Ishikawa (cell line): ENCODE data around the gene JAG2.

Source experiments
- CEBPB ChIP-seq: IDR thresholded peaks from 2 replicates; pipeline ENCODE4 v1.6.1; 2012
- CREB1 ChIP-seq: IDR thresholded peaks from 2 replicates; pipeline ENCODE4 v1.6.1; 2012; ENCODE audit warnings: low read depth
- EGR1 ChIP-seq: IDR thresholded peaks from 2 replicates; pipeline ENCODE4 v1.6.1; 2012
- EP300 ChIP-seq: IDR thresholded peaks from 2 replicates; pipeline ENCODE4 v1.6.1; 2012; ENCODE audit warnings: borderline replicate concordance
- FOXM1 ChIP-seq: IDR thresholded peaks from 2 replicates; pipeline ENCODE4 v1.6.1; 2012; ENCODE audit warnings: low read depth, borderline replicate concordance
- MAX ChIP-seq: IDR thresholded peaks from 2 replicates; pipeline ENCODE4 v1.6.1; 2012
- NFIC ChIP-seq: IDR thresholded peaks from 2 replicates; pipeline ENCODE4 v1.6.1; 2012
- RAD21 ChIP-seq: IDR thresholded peaks from 2 replicates; pipeline ENCODE4 v1.6.1; 2012; ENCODE audit warnings: low read depth
- REST ChIP-seq: IDR thresholded peaks from 2 replicates; pipeline ENCODE4 v1.6.1; 2012; ENCODE audit warnings: low read depth, mild to moderate bottlenecking
- TAF1 ChIP-seq: IDR thresholded peaks from 2 replicates; pipeline ENCODE4 v1.6.1; 2012; ENCODE audit warnings: low read depth, mild to moderate bottlenecking
- TCF12 ChIP-seq: IDR thresholded peaks from 2 replicates; pipeline ENCODE4 v1.6.1; 2012; ENCODE audit warnings: low read depth
- TEAD4 ChIP-seq: IDR thresholded peaks from 2 replicates; pipeline ENCODE4 v1.6.1; 2012
- USF1 ChIP-seq: IDR thresholded peaks from 2 replicates; pipeline ENCODE4 v1.6.1; 2012
- YY1 ChIP-seq: IDR thresholded peaks from 2 replicates; pipeline ENCODE4 v1.6.1; 2012; ENCODE audit warnings: low read depth
- ZBTB7A ChIP-seq: IDR thresholded peaks from 2 replicates; pipeline ENCODE4 v1.6.1; 2012; ENCODE audit warnings: low read depth

The JAG2 gene

DNA sequence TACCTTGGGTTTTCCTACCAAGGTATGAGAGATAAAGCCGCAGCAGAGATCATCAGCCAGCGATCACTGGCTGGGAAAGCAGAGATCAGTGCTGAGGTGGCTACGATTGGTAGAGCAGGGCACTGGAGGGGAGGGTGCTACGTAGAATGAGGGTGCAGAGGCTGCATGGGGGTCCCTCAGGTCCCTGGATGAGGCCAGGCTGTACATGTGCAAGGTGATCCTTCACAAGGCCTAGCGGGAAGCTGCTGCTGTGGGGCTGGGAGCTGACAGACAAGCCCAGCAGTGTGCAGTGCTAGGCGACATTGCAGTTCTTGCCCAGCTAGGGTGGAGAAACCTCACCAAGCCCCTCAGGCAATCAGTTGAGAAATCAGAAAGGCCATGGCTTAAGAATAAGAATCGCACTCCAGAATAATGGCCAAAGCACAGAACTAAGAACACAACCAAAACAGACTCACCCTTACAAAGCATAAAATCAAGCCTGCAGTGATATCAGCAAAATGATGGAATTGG is 66.2 kb downstream of the JAG2 start:
- TF ChIP-seq EP300 (no peak), FOXM1 (no peak), TAF1 (no peak), REST (no peak), EGR1 (no peak), CREB1 (no peak), TCF12 (no peak), NFIC (no peak), USF1 (no peak), YY1 (no peak), ZBTB7A (no peak), CEBPB (no peak), TEAD4 (no peak), MAX (no peak), RAD21 (no peak)

GRCh38 chr14:105100910-105101309 is 67.7 kb downstream of the JAG2 start:
- TF ChIP-seq MAX (peak; percentile 57), CREB1 (no peak), NFIC (peak; percentile 79), TEAD4 (peak; percentile 95), FOXM1 (peak; percentile 55; the same call in 1 of the 2 replicates), TAF1 (no peak), TCF12 (peak; percentile 89), ZBTB7A (no peak), EGR1 (no peak), CEBPB (peak; percentile 42; the same call in 1 of the 2 replicates), YY1 (peak; percentile 38; the same call in 1 of the 2 replicates), RAD21 (peak; percentile 67), REST (0 out of 2 replicates have a peak, but pooled peaks have one; percentile 24), EP300 (peak; percentile 89), USF1 (no peak; the same call in 1 of the 2 replicates)

GRCh38 chr14:105099778-105100177 is 68.8 kb downstream of the JAG2 start:
- TF ChIP-seq USF1: peak; percentile 56
- TF ChIP-seq EGR1: no peak

- TF ChIP-seq RAD21 (no peak), REST (no peak), TEAD4 (no peak), USF1 (no peak), CREB1 (no peak), ZBTB7A (no peak), YY1 (no peak), CEBPB (no peak), MAX (no peak), EGR1 (no peak), TCF12 (no peak), NFIC (no peak), FOXM1 (no peak), EP300 (no peak), TAF1 (no peak)
Measured at GRCh38 chr14:105098316-105098715, 70.3 kb downstream of the JAG2 start.
